Activated T-cell treated with anti-CD3 and anti-CD28 coated beads for 1 hour (primary cell): ENCODE results near the gene OR1I1.

ENCODE experiments used
- DNase-seq: peaks from one replicate; pipeline ENCODE4 v3.0.0-alpha.2; 2020; ENCODE audit warnings: low read depth

OR1I1 gene

GRCh38 chr19:15118789-15119494 lies 36.9 kb downstream of the OR1I1 start:
- DNase-seq, result no peak

- no peak for DNase-seq
These were observed 38.4 kb downstream of the OR1I1 start for GRCh38 chr19:15120135-15121026.

- DNase-seq, result no peak
These were observed 40.5 kb downstream of the OR1I1 start for GRCh38 chr19:15122331-15123030.

GRCh38 chr19:15123031-15123890 lies 41.2 kb downstream of the OR1I1 start:
- no peak for DNase-seq

- no peak for DNase-seq
These were observed 41.9 kb downstream of the OR1I1 start for GRCh38 chr19:15123900-15124299.

- DNase-seq, result no peak
These were observed 42.7 kb downstream of the OR1I1 start for GRCh38 chr19:15124572-15125231.

- DNase-seq, result peak; percentile 96
These were observed 43.4 kb downstream of the OR1I1 start for GRCh38 chr19:15125232-15126067.

- no peak for DNase-seq
These were observed 44.3 kb downstream of the OR1I1 start for GRCh38 chr19:15126131-15126910.

GRCh38 chr19:15128162-15128770 lies 46.3 kb downstream of the OR1I1 start:
- no peak for DNase-seq

- DNase-seq, result no peak
These were observed 48.0 kb downstream of the OR1I1 start for GRCh38 chr19:15129856-15130585.

GRCh38 chr19:15136234-15136954 lies 54.4 kb downstream of the OR1I1 start:
- no peak for DNase-seq

- DNase-seq, result no peak
These were observed 55.8 kb downstream of the OR1I1 start for GRCh38 chr19:15137777-15138176.

- no peak for DNase-seq
These were observed 56.4 kb downstream of the OR1I1 start for GRCh38 chr19:15138427-15138826.

GRCh38 chr19:15141143-15141542 lies 59.1 kb downstream of the OR1I1 start:
- no peak for DNase-seq

GRCh38 chr19:15142313-15142712 lies 60.3 kb downstream of the OR1I1 start:
- no peak for DNase-seq
